H9 (cell line): ENCODE measurements around the gene GPR153. TPM values are rescaled to one million over a fixed set of nuclear protein-coding genes. Genes with fewer than 3 reads are reported as not detected.

ENCODE experiments used
- DNase-seq: peaks from one replicate; pipeline ENCODE4 v3.0.0-alpha.2; 2017
- H2AFZ ChIP-seq: one replicate; pipeline ENCODE4 v1.6.1; 2013; ENCODE audit warnings: mild to moderate bottlenecking, low read length, control low read depth, moderate library complexity
- H2AK5ac ChIP-seq: 2 replicates; pipeline ENCODE4 v1.6.1; 2013; ENCODE audit warnings: low read length, control low read depth, mixed read lengths; ENCODE audit not compliant: insufficient read length
- H2BK120ac ChIP-seq: one replicate; pipeline ENCODE4 v1.6.1; 2013; ENCODE audit warnings: low read depth, mild to moderate bottlenecking, low read length, control low read depth, inconsistent platforms; ENCODE audit not compliant: poor library complexity, severe bottlenecking
- H2BK12ac ChIP-seq: 2 replicates; pipeline ENCODE4 v1.6.1; 2013; ENCODE audit warnings: low read length, control low read depth, mixed read lengths, low read depth; ENCODE audit not compliant: insufficient read length
- H2BK15ac ChIP-seq: 2 replicates; pipeline ENCODE4 v1.6.1; 2013; ENCODE audit warnings: low read depth, low read length, control low read depth
- H2BK20ac ChIP-seq: one replicate; pipeline ENCODE4 v1.6.1; 2013; ENCODE audit warnings: low read depth, mild to moderate bottlenecking, low read length, control low read depth, inconsistent platforms; ENCODE audit not compliant: poor library complexity, severe bottlenecking
- H2BK5ac ChIP-seq: 2 replicates; pipeline ENCODE4 v1.6.1; 2013; ENCODE audit warnings: low read length, control low read depth, mixed read lengths; ENCODE audit not compliant: insufficient read length
- H3K14ac ChIP-seq: 2 replicates; pipeline ENCODE4 v1.6.1; 2013; ENCODE audit warnings: low read length, control low read depth; ENCODE audit not compliant: insufficient read depth
- H3K18ac ChIP-seq: 2 replicates; pipeline ENCODE4 v1.6.1; 2013; ENCODE audit warnings: low read depth, mild to moderate bottlenecking, mixed read lengths, low read length, control low read depth; ENCODE audit not compliant: insufficient read length
- H3K23ac ChIP-seq: 2 replicates; pipeline ENCODE4 v1.6.1; 2013; ENCODE audit warnings: low read length, control low read depth, mixed read lengths, low read depth; ENCODE audit not compliant: insufficient read length
- H3K23me2 ChIP-seq: 2 replicates; pipeline ENCODE4 v1.6.1; 2013; ENCODE audit warnings: low read depth, mild to moderate bottlenecking, mixed read lengths, low read length, control low read depth; ENCODE audit not compliant: insufficient read length, poor library complexity, severe bottlenecking
- H3K27ac ChIP-seq: 2 replicates; pipeline ENCODE4 v1.5.1; 2013; ENCODE audit warnings: low read length, control low read depth, mixed read lengths, low read depth; ENCODE audit not compliant: insufficient read length
- H3K27me3 ChIP-seq: 2 replicates; pipeline ENCODE4 v1.6.1; 2013; ENCODE audit warnings: low read length, control low read depth, inconsistent platforms; ENCODE audit not compliant: insufficient read depth
- H3K4ac ChIP-seq: 2 replicates; pipeline ENCODE4 v1.6.1; 2013; ENCODE audit warnings: low read depth, mild to moderate bottlenecking, control low read depth, inconsistent platforms, low read length, moderate library complexity
- H3K4me1 ChIP-seq: 2 replicates; pipeline ENCODE4 v1.6.1; 2013; ENCODE audit warnings: low read length, control low read depth, inconsistent platforms; ENCODE audit not compliant: insufficient read depth
- H3K4me2 ChIP-seq: 2 replicates; pipeline ENCODE4 v1.6.1; 2013; ENCODE audit warnings: low read length, control low read depth, mixed read lengths; ENCODE audit not compliant: insufficient read length, insufficient read depth
- H3K56ac ChIP-seq: 2 replicates; pipeline ENCODE4 v1.6.1; 2013; ENCODE audit warnings: low read depth, mild to moderate bottlenecking, mixed read lengths, low read length, control low read depth; ENCODE audit not compliant: insufficient read length
- H3K79me1 ChIP-seq: 2 replicates; pipeline ENCODE4 v1.6.1; 2013; ENCODE audit warnings: low read depth, mild to moderate bottlenecking, moderate library complexity, low read length, control low read depth, inconsistent platforms; ENCODE audit not compliant: insufficient read depth, poor library complexity, severe bottlenecking
- H3K79me2 ChIP-seq: 2 replicates; pipeline ENCODE4 v1.6.1; 2013; ENCODE audit warnings: low read length, control low read depth, inconsistent platforms; ENCODE audit not compliant: insufficient read depth
- H3K9ac ChIP-seq: 2 replicates; pipeline ENCODE4 v1.6.1; 2013; ENCODE audit warnings: low read length, control low read depth, mixed read lengths; ENCODE audit not compliant: insufficient read length; ENCODE audit errors: extremely low read depth
- H3K9me3 ChIP-seq: one replicate; pipeline ENCODE4 v1.6.1; 2013; ENCODE audit warnings: low read depth, low read length, inconsistent platforms; ENCODE audit not compliant: control insufficient read depth
- H3T11ph ChIP-seq: one replicate; pipeline ENCODE4 v1.6.1; 2013; ENCODE audit warnings: mild to moderate bottlenecking, low read length, control low read depth, inconsistent platforms
- H4K20me1 ChIP-seq: one replicate; pipeline ENCODE4 v1.6.1; 2013; ENCODE audit not compliant: control insufficient read depth, insufficient read length, insufficient read depth
- H4K5ac ChIP-seq: 2 replicates; pipeline ENCODE4 v1.6.1; 2013; ENCODE audit warnings: low read depth, mild to moderate bottlenecking, mixed read lengths, low read length, control low read depth; ENCODE audit not compliant: insufficient read length
- H4K8ac ChIP-seq: replicated peaks from 2 replicates; pipeline ENCODE4 v1.6.1; 2013; ENCODE audit warnings: low read length, control low read depth, mixed read lengths, low read depth; ENCODE audit not compliant: insufficient read length
- H4K91ac ChIP-seq: 2 replicates; pipeline ENCODE4 v1.6.1; 2013; ENCODE audit warnings: low read depth, mild to moderate bottlenecking, moderate library complexity, mixed read lengths, low read length, control low read depth; ENCODE audit not compliant: insufficient read length
- H3K27ac Mint-ChIP-seq, 3 experiments: 2 replicates in 2 of 3; 3 replicates in 1 of 3; pipeline ENCODE4 v1.8.0; 2020 to 2021; ENCODE audit warnings: mixed read lengths in 3 of 3, mild to moderate bottlenecking in 1 of 3, moderate library complexity in 1 of 3
- H3K27me3 Mint-ChIP-seq: 2 replicates; pipeline ENCODE4 v1.8.0; 2021; ENCODE audit warnings: low read depth, mild to moderate bottlenecking, moderate library complexity, mixed read lengths
- H3K36me3 Mint-ChIP-seq, 3 experiments: 2 replicates in 2 of 3; 3 replicates in 1 of 3; pipeline ENCODE4 v1.8.0; 2020 to 2021; ENCODE audit warnings: low read depth in 3 of 3, mixed read lengths in 3 of 3; ENCODE audit not compliant: insufficient read depth in 1 of 3
- H3K4me1 Mint-ChIP-seq, 2 experiments: 2 replicates each; pipeline ENCODE4 v1.8.0; 2020; ENCODE audit warnings: mixed read lengths in 2 of 2
- H3K4me3 Mint-ChIP-seq, 2 experiments: 2 replicates in 1 of 2; 3 replicates in 1 of 2; pipeline ENCODE4 v1.8.0; 2020 to 2021; ENCODE audit warnings: mild to moderate bottlenecking in 2 of 2, mixed read lengths in 2 of 2, moderate library complexity in 1 of 2
- H3K9me3 Mint-ChIP-seq, 2 experiments: 2 replicates in 1 of 2; 3 replicates in 1 of 2; pipeline ENCODE4 v1.8.0; 2020; ENCODE audit warnings: mild to moderate bottlenecking in 2 of 2, mixed read lengths in 2 of 2, moderate library complexity in 1 of 2
- WGBS: extraction: QIAGEN DNeasy Blood & Tissue Kit; methylation state at CpG from one replicate; pipeline ENCODE4 v1.1.7; 2013; ENCODE audit warnings: missing lambda C conversion rate, low lambda C conversion rate, mixed read lengths; ENCODE audit not compliant: insufficient read length; ENCODE audit errors: extremely low coverage; 5-methylcytosine and 5-hydroxymethylcytosine counted together
- total RNA-seq: library from RNA; stranded (reverse); gene quantifications from 2 replicates; pipeline ENCODE4 v1.2.1, GENCODE V29; 2021
- TF ChIP-seq, protein P1 (sequence below): fragments of 200-600 bp; sonication (generic); conservative IDR thresholded peaks from 3 replicates; pipeline ENCODE4 v1.8.0; 2021; ENCODE audit warnings: antibody characterized with exemption, mild to moderate bottlenecking

GPR153 gene
- total RNA-seq, 1 experiment from 2014 or later: 8.9 TPM

DNA sequence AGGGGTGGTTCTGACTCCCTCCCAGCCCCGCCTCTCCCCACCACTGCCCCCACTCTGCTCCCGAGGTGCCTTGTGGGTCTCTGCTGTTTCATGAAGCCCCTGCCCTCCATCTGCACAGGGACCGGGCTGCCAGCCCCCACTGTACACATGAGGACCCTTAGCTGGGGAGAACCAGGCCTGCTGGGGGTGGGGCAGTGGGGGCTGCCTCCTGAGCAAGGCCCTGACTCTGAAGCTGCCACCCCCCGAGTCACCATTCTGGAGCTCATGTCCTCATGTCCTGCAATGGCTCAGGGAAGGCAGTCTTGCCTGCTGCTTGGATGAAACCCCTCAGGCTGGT is 8.6 kb downstream of the GPR153 start:
- H4K20me1 ChIP-seq: no peaks in the 10 kb centered on the region
- no peak overlapping the region for H2BK20ac ChIP-seq
- no peak overlapping the region for H4K91ac ChIP-seq
- peaks cover 18% of the 10 kb centered on the region; the same call in 1 of the 2 replicates for H3K27me3 ChIP-seq
- no peak overlapping the region for H4K5ac ChIP-seq
- H3K4me3 Mint-ChIP-seq: no peak overlapping the region
- H3K4me1 ChIP-seq: no peaks in the 10 kb centered on the region
- no CpG with 5 or more reads among the region's 4 CpGs for WGBS
- no peaks in the 10 kb centered on the region for H3K9me3 ChIP-seq
- no peak overlapping the region for H2BK15ac ChIP-seq
- H2AFZ ChIP-seq: no peak overlapping the region
- H2AK5ac ChIP-seq: no peak overlapping the region
- no peaks in the 10 kb centered on the region for H3K79me2 ChIP-seq
- no peaks in the 10 kb centered on the region for H3K9me3 Mint-ChIP-seq
- H3K56ac ChIP-seq: no peak overlapping the region
- no peak overlapping the region for H4K8ac ChIP-seq
- no peaks in the 10 kb centered on the region for H3K79me1 ChIP-seq
- no peak overlapping the region for H2BK5ac ChIP-seq
- no peak overlapping the region; the same call in 1 of the 2 replicates for H3K14ac ChIP-seq
- no peak overlapping the region for H3K9ac ChIP-seq
- peaks cover 3% of the 10 kb centered on the region for H3K23me2 ChIP-seq
- H3K18ac ChIP-seq: no peak overlapping the region
- H3T11ph ChIP-seq: no peak overlapping the region
- no peak overlapping the region for H3K27ac Mint-ChIP-seq
- H2BK12ac ChIP-seq: no peak overlapping the region
- no peak overlapping the region for H3K4ac ChIP-seq
- H3K36me3 Mint-ChIP-seq: peaks cover 0 to 3% (median 2%) of the 10 kb centered on the region in 3 experiments; a peak in 4 of 7 replicates
- DNase-seq: no peak
- H3K23ac ChIP-seq: no peak overlapping the region
- H3K4me2 ChIP-seq: no peak overlapping the region
- H2BK120ac ChIP-seq: no peak overlapping the region
- TF ChIP-seq, protein P1, sequence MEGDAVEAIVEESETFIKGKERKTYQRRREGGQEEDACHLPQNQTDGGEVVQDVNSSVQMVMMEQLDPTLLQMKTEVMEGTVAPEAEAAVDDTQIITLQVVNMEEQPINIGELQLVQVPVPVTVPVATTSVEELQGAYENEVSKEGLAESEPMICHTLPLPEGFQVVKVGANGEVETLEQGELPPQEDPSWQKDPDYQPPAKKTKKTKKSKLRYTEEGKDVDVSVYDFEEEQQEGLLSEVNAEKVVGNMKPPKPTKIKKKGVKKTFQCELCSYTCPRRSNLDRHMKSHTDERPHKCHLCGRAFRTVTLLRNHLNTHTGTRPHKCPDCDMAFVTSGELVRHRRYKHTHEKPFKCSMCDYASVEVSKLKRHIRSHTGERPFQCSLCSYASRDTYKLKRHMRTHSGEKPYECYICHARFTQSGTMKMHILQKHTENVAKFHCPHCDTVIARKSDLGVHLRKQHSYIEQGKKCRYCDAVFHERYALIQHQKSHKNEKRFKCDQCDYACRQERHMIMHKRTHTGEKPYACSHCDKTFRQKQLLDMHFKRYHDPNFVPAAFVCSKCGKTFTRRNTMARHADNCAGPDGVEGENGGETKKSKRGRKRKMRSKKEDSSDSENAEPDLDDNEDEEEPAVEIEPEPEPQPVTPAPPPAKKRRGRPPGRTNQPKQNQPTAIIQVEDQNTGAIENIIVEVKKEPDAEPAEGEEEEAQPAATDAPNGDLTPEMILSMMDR: no peak
- peaks cover 5 to 9% of the 10 kb centered on the region in 2 experiments for H3K4me1 Mint-ChIP-seq
- peaks cover 57% of the 10 kb centered on the region for H3K27me3 Mint-ChIP-seq
- H3K27ac ChIP-seq: no peak overlapping the region
